Measurements from ENCODE around the gene ACTN2.

DNA sequence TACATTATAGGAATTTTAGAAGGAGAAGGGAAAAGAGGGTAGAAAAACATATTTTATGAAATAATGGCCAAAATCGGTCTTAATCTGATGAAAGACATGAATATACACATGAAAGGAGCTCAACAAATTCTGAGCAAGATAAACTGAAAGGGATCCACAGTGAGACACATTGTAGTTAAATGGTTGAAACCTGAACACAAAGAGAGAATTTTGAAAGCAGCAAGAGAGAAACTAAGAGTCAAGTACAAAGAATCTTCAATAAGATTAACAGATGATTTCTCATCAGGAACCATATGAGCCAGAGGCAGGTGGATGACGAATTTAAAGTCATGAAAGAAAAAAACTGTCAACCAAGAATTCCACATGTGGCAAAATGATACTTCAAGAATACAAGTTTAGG is 93.0 kb downstream of the ACTN2 start:
- TF ChIP-seq, protein P1, sequence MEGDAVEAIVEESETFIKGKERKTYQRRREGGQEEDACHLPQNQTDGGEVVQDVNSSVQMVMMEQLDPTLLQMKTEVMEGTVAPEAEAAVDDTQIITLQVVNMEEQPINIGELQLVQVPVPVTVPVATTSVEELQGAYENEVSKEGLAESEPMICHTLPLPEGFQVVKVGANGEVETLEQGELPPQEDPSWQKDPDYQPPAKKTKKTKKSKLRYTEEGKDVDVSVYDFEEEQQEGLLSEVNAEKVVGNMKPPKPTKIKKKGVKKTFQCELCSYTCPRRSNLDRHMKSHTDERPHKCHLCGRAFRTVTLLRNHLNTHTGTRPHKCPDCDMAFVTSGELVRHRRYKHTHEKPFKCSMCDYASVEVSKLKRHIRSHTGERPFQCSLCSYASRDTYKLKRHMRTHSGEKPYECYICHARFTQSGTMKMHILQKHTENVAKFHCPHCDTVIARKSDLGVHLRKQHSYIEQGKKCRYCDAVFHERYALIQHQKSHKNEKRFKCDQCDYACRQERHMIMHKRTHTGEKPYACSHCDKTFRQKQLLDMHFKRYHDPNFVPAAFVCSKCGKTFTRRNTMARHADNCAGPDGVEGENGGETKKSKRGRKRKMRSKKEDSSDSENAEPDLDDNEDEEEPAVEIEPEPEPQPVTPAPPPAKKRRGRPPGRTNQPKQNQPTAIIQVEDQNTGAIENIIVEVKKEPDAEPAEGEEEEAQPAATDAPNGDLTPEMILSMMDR (IDR thresholded peaks at IDR 0.05; ENCODE audit: low read length) = no peak
- no peak for TF ChIP-seq EZH2 (optimal IDR thresholded peaks at IDR 0.05; ENCODE audit: low read depth, low read length)
